Natural killer cell (primary cell): Measurements from ENCODE around the gene ART5. TPM values are rescaled to one million over a fixed set of nuclear protein-coding genes. Genes with fewer than 3 reads are reported as not detected.
"Not testable (repeated sequence)": the region's sequence is repeated elsewhere in the genome, so short reads cannot be mapped to it uniquely, and the experiment has no call there.

Source experiments
- ATAC-seq, 3 donors: fragments of 150-1000 bp in 2 of 3; fragments of 200-7000 bp in 1 of 3; cut with Tn5 transposase; 1 replicate in 1 of 3; 2 replicates in 2 of 3; pipeline ENCODE4 v1.10.0; 2021; ENCODE audit warnings: mild to moderate bottlenecking in 2 of 3, moderate library complexity in 2 of 3
- DNase-seq, 2 donors: peaks; one replicate each; pipeline versions ENCODE4 v3.0.0 to v3.0.0-alpha.2; 2013 to 2021; ENCODE audit warnings: mixed read lengths in 1 of 2
- H3K27ac ChIP-seq: one replicate; pipeline ENCODE4 v1.5.1; 2013; ENCODE audit warnings: mild to moderate bottlenecking, low read length
- H3K27me3 ChIP-seq: one replicate; pipeline ENCODE4 v1.6.1; 2013; ENCODE audit warnings: low read length; ENCODE audit not compliant: control insufficient read depth, insufficient read depth
- H3K36me3 ChIP-seq: one replicate; pipeline ENCODE4 v1.6.1; 2013; ENCODE audit warnings: low read length; ENCODE audit not compliant: control insufficient read depth, insufficient read depth
- H3K4me1 ChIP-seq: one replicate; pipeline ENCODE4 v1.6.1; 2013; ENCODE audit warnings: low read length; ENCODE audit not compliant: control insufficient read depth, insufficient read depth
- H3K4me3 ChIP-seq: one replicate; pipeline ENCODE4 v1.5.1; 2013; ENCODE audit warnings: low read length
- H3K9me3 ChIP-seq: one replicate; pipeline ENCODE4 v1.6.1; 2013; ENCODE audit warnings: low read length; ENCODE audit not compliant: control insufficient read depth, insufficient read depth
- H3K27ac Mint-ChIP-seq, 2 donors: one replicate each; pipeline ENCODE4 v1.8.0; 2022; ENCODE audit warnings: mild to moderate bottlenecking in 2 of 2, mixed read lengths in 2 of 2, moderate library complexity in 1 of 2
- H3K27me3 Mint-ChIP-seq, 2 donors: one replicate each; pipeline ENCODE4 v1.8.0; 2022; ENCODE audit warnings: low read depth in 2 of 2, mixed read lengths in 2 of 2
- H3K36me3 Mint-ChIP-seq: one replicate; pipeline ENCODE4 v1.8.0; 2022; ENCODE audit warnings: mixed read lengths
- H3K4me1 Mint-ChIP-seq, 2 donors: one replicate each; pipeline ENCODE4 v1.8.0; 2022; ENCODE audit warnings: mixed read lengths in 2 of 2
- H3K4me3 Mint-ChIP-seq: one replicate; pipeline ENCODE4 v1.8.0; 2022; ENCODE audit warnings: mild to moderate bottlenecking, moderate library complexity, mixed read lengths
- H3K9me3 Mint-ChIP-seq, 2 donors: one replicate each; pipeline ENCODE4 v1.8.0; 2022; ENCODE audit warnings: mixed read lengths in 2 of 2
- CTCF ChIP-seq: fragments of 200-600 bp; IDR thresholded peaks from one replicate; pipeline ENCODE4 v1.8.0; 2022; ENCODE audit warnings: antibody characterized with exemption
- WGBS: methylation state at CpG from one replicate; pipeline ENCODE4 v1.1.7; 2013; ENCODE audit warnings: missing lambda C conversion rate; ENCODE audit not compliant: insufficient coverage; 5-methylcytosine and 5-hydroxymethylcytosine counted together
- intact Hi-C: fragments of 100-400 bp; cut with micrococcal nuclease; formaldehyde crosslinking; loops from one replicate; pipeline ENCODE4 v1.14.2; 2022
- total RNA-seq, 4 donors: library from RNA; stranded (reverse); fragments of 120-200 nt in 1 of 4; gene quantifications; one replicate each; pipeline versions ENCODE4 v1.2.3 to v1.2.4, GENCODE V29; 2013 to 2022

ART5 gene
- total RNA-seq, 3 donors from 2014 or later (not counting 1 experiment from before 2014, with no cell fraction given): not detected

- Histone ChIP-seq H3K4me3 (no peak overlapping the region), H3K9me3 (no peaks in the 10 kb centered on the region), H3K27me3 (no peaks in the 10 kb centered on the region), H3K27ac (no peak overlapping the region), H3K4me1 (no peaks in the 10 kb centered on the region), H3K36me3 (no peaks in the 10 kb centered on the region)
- no peak for ATAC-seq
- no peak overlapping the region for H3K27ac Mint-ChIP-seq
- no peak for DNase-seq
- no peaks in the 10 kb centered on the region for H3K4me1 Mint-ChIP-seq
- TF ChIP-seq CTCF: no peak
- H3K4me3 Mint-ChIP-seq: no peak overlapping the region
- H3K36me3 Mint-ChIP-seq: no peaks in the 10 kb centered on the region
- intact Hi-C loops: no loop called here
- no peaks in the 10 kb centered on the region for H3K9me3 Mint-ChIP-seq
- WGBS: 96% methylated on average over 3 of the region's 3 CpGs
- H3K27me3 Mint-ChIP-seq: peaks cover 0 to 3% of the 10 kb centered on the region in 2 donors
These were observed 36.5 kb downstream of the ART5 start for GRCh38 chr11:3605283-3605662.

GRCh38 chr11:3604167-3604566 is 37.6 kb downstream of the ART5 start:
- Mint-ChIP-seq H3K4me3 (no peak overlapping the region), H3K9me3 (no peaks in the 10 kb centered on the region), H3K36me3 (no peaks in the 10 kb centered on the region), H3K27ac (no peak overlapping the region), H3K27me3 (peaks cover 0 to 3% of the 10 kb centered on the region in 2 donors), H3K4me1 (no peaks in the 10 kb centered on the region)
- intact Hi-C loops: no loop called here
- H3K4me3 ChIP-seq: no peak overlapping the region
- TF ChIP-seq CTCF: no peak
- DNase-seq (no peak), ATAC-seq (no peak)
- no peaks in the 10 kb centered on the region for H3K4me1 ChIP-seq
- H3K27me3 ChIP-seq: no peaks in the 10 kb centered on the region
- H3K36me3 ChIP-seq: no peaks in the 10 kb centered on the region
- WGBS: 45% methylated on average over 1 of the region's 3 CpGs
- H3K27ac ChIP-seq: no peak overlapping the region
- no peaks in the 10 kb centered on the region for H3K9me3 ChIP-seq

GRCh38 chr11:3600201-3600600 is 41.6 kb downstream of the ART5 start:
- H3K9me3 Mint-ChIP-seq, DNase-seq, H3K27ac Mint-ChIP-seq, H3K36me3 Mint-ChIP-seq, H3K4me3 Mint-ChIP-seq, H3K4me1 Mint-ChIP-seq, intact Hi-C loops, H3K36me3 ChIP-seq, H3K4me3 ChIP-seq, H3K9me3 ChIP-seq, H3K4me1 ChIP-seq, ATAC-seq, H3K27me3 ChIP-seq, H3K27ac ChIP-seq: not testable (repeated sequence)
- WGBS: 92% methylated on average over 8 of the region's 10 CpGs
- H3K27me3 Mint-ChIP-seq: peaks cover 7 to 12% of the 10 kb centered on the region in 2 donors

- H3K27ac ChIP-seq, H3K9me3 Mint-ChIP-seq, H3K4me1 ChIP-seq, H3K27me3 ChIP-seq, H3K4me3 Mint-ChIP-seq, intact Hi-C loops, H3K9me3 ChIP-seq, H3K36me3 ChIP-seq, H3K4me1 Mint-ChIP-seq, H3K27ac Mint-ChIP-seq, H3K4me3 ChIP-seq, ATAC-seq, H3K36me3 Mint-ChIP-seq, DNase-seq: not testable (repeated sequence)
- WGBS: 92% methylated on average over 15 of the region's 15 CpGs
- H3K27me3 Mint-ChIP-seq: peaks cover 3 to 12% of the 10 kb centered on the region in 2 donors
These were observed 44.0 kb downstream of the ART5 start for GRCh38 chr11:3597743-3598142.

- H3K4me3 ChIP-seq, DNase-seq, H3K9me3 ChIP-seq, H3K36me3 ChIP-seq, ATAC-seq, H3K36me3 Mint-ChIP-seq, intact Hi-C loops, H3K4me1 Mint-ChIP-seq, H3K4me3 Mint-ChIP-seq, H3K27ac ChIP-seq, H3K9me3 Mint-ChIP-seq, H3K27ac Mint-ChIP-seq, H3K4me1 ChIP-seq, H3K27me3 ChIP-seq: not testable (repeated sequence)
- WGBS: 95% methylated on average over 19 of the region's 24 CpGs
- H3K27me3 Mint-ChIP-seq: peaks cover 7 to 18% of the 10 kb centered on the region in 2 donors
These were observed 50.5 kb downstream of the ART5 start for GRCh38 chr11:3591326-3591725.

- H3K4me3 ChIP-seq, H3K27ac ChIP-seq, H3K4me1 ChIP-seq, H3K27ac Mint-ChIP-seq, H3K9me3 ChIP-seq, H3K4me3 Mint-ChIP-seq, H3K4me1 Mint-ChIP-seq, H3K27me3 ChIP-seq, DNase-seq, H3K36me3 Mint-ChIP-seq, H3K9me3 Mint-ChIP-seq, intact Hi-C loops, H3K36me3 ChIP-seq, ATAC-seq: not testable (repeated sequence)
- 84% methylated on average over 2 of the region's 2 CpGs for WGBS
- H3K27me3 Mint-ChIP-seq: peaks cover 4 to 15% of the 10 kb centered on the region in 2 donors
These were observed 51.6 kb downstream of the ART5 start for GRCh38 chr11:3590193-3590592.

GRCh38 chr11:3588776-3589175 is 53.0 kb downstream of the ART5 start:
- ATAC-seq, H3K36me3 ChIP-seq, H3K4me1 Mint-ChIP-seq, H3K4me3 Mint-ChIP-seq, H3K27ac Mint-ChIP-seq, H3K27me3 ChIP-seq, H3K4me3 ChIP-seq, H3K9me3 ChIP-seq, H3K9me3 Mint-ChIP-seq, H3K4me1 ChIP-seq, H3K36me3 Mint-ChIP-seq, DNase-seq, H3K27ac ChIP-seq: not testable (repeated sequence)
- intact Hi-C loops: loop anchor here (10.0 kb wide), 1 partner anchor 134 kb away; no protein-coding TSS in a partner anchor
- WGBS: 88% methylated on average over 11 of the region's 11 CpGs
- H3K27me3 Mint-ChIP-seq: peaks cover 4 to 16% of the 10 kb centered on the region in 2 donors
